HepG2 (cell line): ENCODE measurements around the gene FAM131A. TPM values are rescaled to one million over a fixed set of nuclear protein-coding genes. Genes with fewer than 3 reads are reported as not detected.

Experiments
- ARNT ChIP-seq: fragments of 450-650 bp; IDR thresholded peaks from 2 replicates; pipeline ENCODE4 v1.6.1; 2017
- CREB3 ChIP-seq: sonication (generic); formaldehyde crosslinking; IDR thresholded peaks from 2 replicates; pipeline ENCODE4 v1.5.0; 2020; ENCODE audit warnings: missing genetic modification reagents
- FOSL1 ChIP-seq: sonication (generic); formaldehyde crosslinking; IDR thresholded peaks from 2 replicates; pipeline ENCODE4 v1.9.0; 2021; ENCODE audit warnings: missing genetic modification reagents, borderline replicate concordance
- FOXO4 ChIP-seq: sonication (generic); formaldehyde crosslinking; conservative IDR thresholded peaks from 2 replicates; pipeline ENCODE4 v1.8.1; 2023; ENCODE audit warnings: missing genetic modification reagents
- HNF4A ChIP-seq: sonication (generic); formaldehyde crosslinking; IDR thresholded peaks from 2 replicates; pipeline ENCODE4 v1.4.0; 2020; ENCODE audit warnings: missing genetic modification reagents
- HNRNPL ChIP-seq: fragments of 200-400 bp; formaldehyde crosslinking; IDR thresholded peaks from 2 replicates; pipeline ENCODE4 v1.6.1; 2017; ENCODE audit warnings: mild to moderate bottlenecking, low read depth, low read length
- JUN ChIP-seq: sonication (generic); formaldehyde crosslinking; IDR thresholded peaks from 2 replicates; pipeline ENCODE4 v1.4.0; 2020; ENCODE audit warnings: mild to moderate bottlenecking, missing genetic modification reagents
- MAFF ChIP-seq: IDR thresholded peaks from 2 replicates; pipeline ENCODE4 v1.6.1; 2011; ENCODE audit warnings: low read depth, low read length, improper control_type of control experiment
- MYC ChIP-seq: sonication (generic); formaldehyde crosslinking; IDR thresholded peaks from 2 replicates; pipeline ENCODE4 v1.9.0; 2021; ENCODE audit warnings: missing genetic modification reagents, borderline replicate concordance
- PHF8 ChIP-seq: sonication (generic); formaldehyde crosslinking; IDR thresholded peaks from 2 replicates; pipeline ENCODE4 v1.5.0; 2020; ENCODE audit warnings: missing genetic modification reagents
- PRPF4 ChIP-seq: fragments of 200-400 bp; formaldehyde crosslinking; IDR thresholded peaks from 2 replicates; pipeline ENCODE4 v1.6.1; 2016; ENCODE audit warnings: low read length, low read depth; ENCODE audit not compliant: poor library complexity, severe bottlenecking
- RBM39 ChIP-seq: fragments of 200-400 bp; formaldehyde crosslinking; IDR thresholded peaks from one replicate; pipeline ENCODE4 v1.6.1; 2018; ENCODE audit warnings: antibody characterized with exemption, mild to moderate bottlenecking, low read depth, low read length; ENCODE audit not compliant: poor library complexity, severe bottlenecking
- RNF219 ChIP-seq: sonication (generic); formaldehyde crosslinking; IDR thresholded peaks from 2 replicates; pipeline ENCODE4 v1.5.0; 2020; ENCODE audit warnings: mild to moderate bottlenecking, missing genetic modification reagents
- SMAD9 ChIP-seq: sonication (generic); formaldehyde crosslinking; IDR thresholded peaks from 2 replicates; pipeline ENCODE4 v1.5.1; 2020; ENCODE audit warnings: mild to moderate bottlenecking, missing genetic modification reagents
- SP140L ChIP-seq: sonication (generic); formaldehyde crosslinking; IDR thresholded peaks from 2 replicates; pipeline ENCODE4 v1.4.0; 2020; ENCODE audit warnings: missing genetic modification reagents, borderline replicate concordance
- YEATS2 ChIP-seq: sonication (generic); formaldehyde crosslinking; IDR thresholded peaks from 2 replicates; pipeline ENCODE4 v1.4.0; 2020; ENCODE audit warnings: missing genetic modification reagents, borderline replicate concordance
- ZBTB3 ChIP-seq: sonication (generic); formaldehyde crosslinking; IDR thresholded peaks from 2 replicates; pipeline ENCODE4 v1.4.0; 2020; ENCODE audit warnings: low read depth, mild to moderate bottlenecking, moderate library complexity, missing genetic modification reagents, borderline replicate concordance
- ZMYM2 ChIP-seq: sonication (generic); formaldehyde crosslinking; IDR thresholded peaks from 2 replicates; pipeline ENCODE4 v1.8.0; 2022; ENCODE audit warnings: mild to moderate bottlenecking, missing genetic modification reagents
- ZNF136 ChIP-seq: sonication (generic); formaldehyde crosslinking; IDR thresholded peaks from 2 replicates; pipeline ENCODE4 v1.8.1; 2022; ENCODE audit warnings: low read depth, mild to moderate bottlenecking, moderate library complexity, missing genetic modification reagents
- ZNF292 ChIP-seq: sonication (generic); formaldehyde crosslinking; IDR thresholded peaks from 2 replicates; pipeline ENCODE4 v1.8.1; 2022; ENCODE audit warnings: mild to moderate bottlenecking, low read depth, missing genetic modification reagents, borderline replicate concordance
- ZNF451 ChIP-seq: sonication (generic); formaldehyde crosslinking; IDR thresholded peaks from 2 replicates; pipeline ENCODE4 v1.5.0; 2020; ENCODE audit warnings: mild to moderate bottlenecking, missing genetic modification reagents
- ZNF605 ChIP-seq: sonication (generic); formaldehyde crosslinking; IDR thresholded peaks from 2 replicates; pipeline ENCODE4 v1.8.0; 2022; ENCODE audit warnings: mild to moderate bottlenecking, missing genetic modification reagents
- ZNF678 ChIP-seq: sonication (generic); formaldehyde crosslinking; IDR thresholded peaks from 2 replicates; pipeline ENCODE4 v1.4.0; 2020; ENCODE audit warnings: mild to moderate bottlenecking, missing genetic modification reagents
- polyA plus RNA-seq, 8 experiments: library from polyadenylated mRNA; depleted of rRNA in 3 of 8; stranded (reverse) in 7 of 8; unstranded in 1 of 8; fragments of >200 nt; fragmentation: Illumina TruSeq in 4 of 8; extraction: Trizol in 4 of 8; gene quantifications; 2 replicates each; pipeline versions ENCODE4 v1.2.1 to v1.2.3, GENCODE V29; 2011 to 2016; ENCODE audit warnings: low read depth in 4 of 8, missing spikeins in 1 of 8, mixed read lengths in 1 of 8; ENCODE audit not compliant: insufficient read depth in 1 of 8
- total RNA-seq, 5 experiments: library from RNA; depleted of rRNA; stranded (reverse); fragments of >200 nt; fragmentation: Illumina TruSeq; extraction: Trizol; gene quantifications; 2 replicates each; pipeline ENCODE4 v1.2.3, GENCODE V29; 2016; ENCODE audit warnings: low read depth in 1 of 5

Gene FAM131A
- total and polyA plus RNA-seq, 2 of the 13 experiments (the other 11 are each of a cell fraction or from before 2014, with no cell fraction given), result 9.2 to 9.3 TPM

- TF ChIP-seq ZNF678 (CRISPR knock-in tag) (no peak), ZMYM2 (CRISPR knock-in tag) (peak; percentile 50; the same call in 1 of the 2 replicates), PRPF4 (no peak), FOSL1 (CRISPR knock-in tag) (no peak), YEATS2 (CRISPR knock-in tag) (no peak), HNRNPL (peak; percentile 87), FOXO4 (CRISPR knock-in tag) (no peak), MAFF (no peak), RNF219 (CRISPR knock-in tag) (no peak), ZNF136 (CRISPR knock-in tag) (no peak), HNF4A (peak; percentile 56), MYC (CRISPR knock-in tag) (0 out of 2 replicates have a peak, but pooled peaks have one; percentile 18), SMAD9 (CRISPR knock-in tag) (no peak), CREB3 (CRISPR knock-in tag) (no peak), SP140L (CRISPR knock-in tag) (no peak), ZNF451 (CRISPR knock-in tag) (no peak), ZBTB3 (CRISPR knock-in tag) (no peak), JUN (CRISPR knock-in tag) (no peak), ZNF605 (CRISPR knock-in tag) (peak; percentile 39; the same call in 1 of the 2 replicates), ZNF292 (CRISPR knock-in tag) (no peak), RBM39 (peak; percentile 12), ARNT (no peak), PHF8 (CRISPR knock-in tag) (peak; percentile 19; the same call in 1 of the 2 replicates)
Observed at GRCh38 chr3:184291044-184291737, 46.2 kb upstream of the FAM131A start (continued).
